ENCODE measurements around the gene BEND5. TPM values are rescaled to one million over a fixed set of nuclear protein-coding genes. Genes with fewer than 3 reads are reported as not detected.

The BEND5 gene
- total RNA-seq, 1 donor from 2014 or later, result 15.9 TPM

GRCh38 chr1:48691429-48692001, 85.2 kb downstream of the BEND5 start:
- Histone ChIP-seq H3K4me3 (no peak overlapping the region), H4K20me1 (ENCODE audit: low read depth) (no peaks in the 10 kb centered on the region), H3F3A (ENCODE audit: low read depth) (no peaks in the 10 kb centered on the region), H3K4me2 (no peak overlapping the region), H3K9me3 (ENCODE audit: low read depth) (no peaks in the 10 kb centered on the region), H3K9ac (no peak overlapping the region), H3K79me2 (ENCODE audit: low read depth) (no peaks in the 10 kb centered on the region), H3K4me1 (no peaks in the 10 kb centered on the region), H3K27ac (no peak overlapping the region), H3K36me3 (no peaks in the 10 kb centered on the region), H3K27me3 (no peaks in the 10 kb centered on the region), H2AFZ (replicated peaks) (no peak overlapping the region)
- Mint-ChIP-seq H3K4me3 (no peak overlapping the region), H3K9me3 (no peaks in the 10 kb centered on the region), H3K27ac (no peak overlapping the region), H3K27me3 (ENCODE audit: insufficient read depth, low read depth) (no peaks in the 10 kb centered on the region), H3K36me3 (no peaks in the 10 kb centered on the region), H3K4me1 (peaks cover 28% of the 10 kb centered on the region)
- no peak for DNase-seq (ENCODE audit: low spot score)
- TF ChIP-seq EZH2phosphoT487 (IDR thresholded peaks at IDR 0.05) (no peak), CTCF (IDR thresholded peaks at IDR 0.05) (no peak), EZH2 (IDR thresholded peaks at IDR 0.05) (no peak)

GRCh38 chr1:48688102-48688760, 88.5 kb downstream of the BEND5 start:
- H3K4me1 ChIP-seq, result peaks cover 12% of the 10 kb centered on the region
- H3F3A ChIP-seq (ENCODE audit: low read depth), result no peaks in the 10 kb centered on the region
- Mint-ChIP-seq H3K27me3 (ENCODE audit: insufficient read depth, low read depth) (no peaks in the 10 kb centered on the region), H3K36me3 (no peaks in the 10 kb centered on the region), H3K9me3 (no peaks in the 10 kb centered on the region), H3K27ac (no peak overlapping the region), H3K4me1 (peaks cover 24% of the 10 kb centered on the region), H3K4me3 (no peak overlapping the region)
- DNase-seq (ENCODE audit: low spot score), result peak; percentile 28
- peak overlapping the region; percentile 38 for H2AFZ ChIP-seq (replicated peaks)
- H3K36me3 ChIP-seq, result no peaks in the 10 kb centered on the region
- no peak overlapping the region for H3K4me2 ChIP-seq
- H3K4me3 ChIP-seq, result no peak overlapping the region
- no peaks in the 10 kb centered on the region for H3K27me3 ChIP-seq
- no peak overlapping the region for H3K9ac ChIP-seq
- no peaks in the 10 kb centered on the region for H4K20me1 ChIP-seq (ENCODE audit: low read depth)
- no peaks in the 10 kb centered on the region for H3K9me3 ChIP-seq (ENCODE audit: low read depth)
- peak; percentile 42 for TF ChIP-seq CTCF (IDR thresholded peaks at IDR 0.05)
- no peak for TF ChIP-seq EZH2phosphoT487 (IDR thresholded peaks at IDR 0.05)
- H3K27ac ChIP-seq, result no peak overlapping the region
- H3K79me2 ChIP-seq (ENCODE audit: low read depth), result no peaks in the 10 kb centered on the region

- Histone ChIP-seq H3K4me2 (no peak overlapping the region), H3K27ac (no peak overlapping the region), H2AFZ (replicated peaks) (no peak overlapping the region), H3K4me1 (peaks cover 12% of the 10 kb centered on the region), H3K9ac (no peak overlapping the region), H3K9me3 (ENCODE audit: low read depth) (no peaks in the 10 kb centered on the region), H3K27me3 (no peaks in the 10 kb centered on the region), H3F3A (ENCODE audit: low read depth) (no peaks in the 10 kb centered on the region), H3K4me3 (no peak overlapping the region), H4K20me1 (ENCODE audit: low read depth) (no peaks in the 10 kb centered on the region), H3K79me2 (ENCODE audit: low read depth) (no peaks in the 10 kb centered on the region), H3K36me3 (no peaks in the 10 kb centered on the region)
- no peaks in the 10 kb centered on the region for H3K36me3 Mint-ChIP-seq
- DNase-seq (ENCODE audit: low spot score), result no peak
- no peaks in the 10 kb centered on the region for H3K27me3 Mint-ChIP-seq (ENCODE audit: insufficient read depth, low read depth)
- H3K9me3 Mint-ChIP-seq, result no peaks in the 10 kb centered on the region
- no peak overlapping the region for H3K27ac Mint-ChIP-seq
- peaks cover 21% of the 10 kb centered on the region for H3K4me1 Mint-ChIP-seq
- no peak overlapping the region for H3K4me3 Mint-ChIP-seq
- TF ChIP-seq EZH2phosphoT487 (IDR thresholded peaks at IDR 0.05) (no peak), EZH2 (IDR thresholded peaks at IDR 0.05) (no peak), CTCF (IDR thresholded peaks at IDR 0.05) (no peak)
Measured at GRCh38 chr1:48687282-48688045, 89.2 kb downstream of the BEND5 start.
